ENCODE measurements around the gene GZMB.

Gene GZMB

GRCh38 chr14:24613747-24614146 is 20.2 kb downstream of the GZMB start:
- no peak for DNase-seq (ENCODE audit: low read depth)
- TF ChIP-seq, protein P1, sequence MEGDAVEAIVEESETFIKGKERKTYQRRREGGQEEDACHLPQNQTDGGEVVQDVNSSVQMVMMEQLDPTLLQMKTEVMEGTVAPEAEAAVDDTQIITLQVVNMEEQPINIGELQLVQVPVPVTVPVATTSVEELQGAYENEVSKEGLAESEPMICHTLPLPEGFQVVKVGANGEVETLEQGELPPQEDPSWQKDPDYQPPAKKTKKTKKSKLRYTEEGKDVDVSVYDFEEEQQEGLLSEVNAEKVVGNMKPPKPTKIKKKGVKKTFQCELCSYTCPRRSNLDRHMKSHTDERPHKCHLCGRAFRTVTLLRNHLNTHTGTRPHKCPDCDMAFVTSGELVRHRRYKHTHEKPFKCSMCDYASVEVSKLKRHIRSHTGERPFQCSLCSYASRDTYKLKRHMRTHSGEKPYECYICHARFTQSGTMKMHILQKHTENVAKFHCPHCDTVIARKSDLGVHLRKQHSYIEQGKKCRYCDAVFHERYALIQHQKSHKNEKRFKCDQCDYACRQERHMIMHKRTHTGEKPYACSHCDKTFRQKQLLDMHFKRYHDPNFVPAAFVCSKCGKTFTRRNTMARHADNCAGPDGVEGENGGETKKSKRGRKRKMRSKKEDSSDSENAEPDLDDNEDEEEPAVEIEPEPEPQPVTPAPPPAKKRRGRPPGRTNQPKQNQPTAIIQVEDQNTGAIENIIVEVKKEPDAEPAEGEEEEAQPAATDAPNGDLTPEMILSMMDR (IDR thresholded peaks at IDR 0.05; ENCODE audit: control insufficient read depth, extremely low read depth, insufficient read depth) = no peak
- no peak overlapping the region for H3K4me3 ChIP-seq (ENCODE audit: low read depth, low read length)

- DNase-seq (ENCODE audit: low read depth) = no peak
- TF ChIP-seq, protein P1 (IDR thresholded peaks at IDR 0.05; ENCODE audit: control insufficient read depth, extremely low read depth, insufficient read depth) = no peak
Observed at GRCh38 chr14:24613241-24613640, 20.7 kb downstream of the GZMB start.

GRCh38 chr14:24612196-24612595 is 21.8 kb downstream of the GZMB start:
- DNase-seq (ENCODE audit: low read depth) = no peak
- no peak overlapping the region for H3K4me3 ChIP-seq (ENCODE audit: low read depth, low read length)
- TF ChIP-seq, protein P1 (IDR thresholded peaks at IDR 0.05; ENCODE audit: control insufficient read depth, extremely low read depth, insufficient read depth) = no peak

More at GRCh38 chr14:24613241-24613640, 20.7 kb downstream of the GZMB start:
- no peak overlapping the region for H3K4me3 ChIP-seq (ENCODE audit: low read depth, low read length)

DNA sequence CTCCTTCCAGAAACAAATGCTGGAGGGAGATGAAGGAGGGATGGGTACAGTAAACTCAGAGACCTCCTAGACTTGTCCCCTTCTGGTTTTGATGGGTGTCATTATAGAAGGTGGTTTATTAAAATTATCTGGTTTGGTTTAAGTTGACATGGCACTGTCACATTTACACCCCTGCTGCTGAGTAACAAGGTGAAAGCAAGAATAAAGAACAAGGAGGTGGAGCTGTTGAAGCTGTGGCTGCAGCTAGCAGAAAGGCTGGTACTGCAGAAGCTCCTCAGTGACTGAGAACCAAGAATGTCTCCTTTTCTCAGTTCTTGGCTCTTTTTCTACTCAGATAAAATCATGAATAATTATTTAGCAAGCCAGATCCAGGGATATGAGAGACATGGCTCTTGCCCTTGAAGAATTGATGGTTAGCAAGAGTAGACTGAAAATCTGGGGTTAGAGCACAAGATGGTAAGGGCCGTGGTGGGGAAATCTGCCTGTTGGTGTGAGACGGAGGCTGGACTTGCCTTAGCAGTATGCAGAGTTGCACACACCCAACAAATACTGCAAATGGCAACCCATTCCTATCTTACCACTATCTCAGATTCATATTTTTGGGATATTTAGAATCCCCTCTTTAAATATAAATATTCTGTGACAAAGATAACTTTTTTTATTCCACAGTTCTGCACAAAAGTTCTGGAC is 24.2 kb downstream of the GZMB start, which contains the start of gene GZMH:
TSS of gene GZMH (minus strand) at position 31 of the 690 bp plus-strand sequence. CDS start 72 bp downstream, outside the sequence.
- no peak within 1 kb of the TSS for H3K4me3 ChIP-seq (ENCODE audit: low read depth, low read length)
- TF ChIP-seq, protein P1 (IDR thresholded peaks at IDR 0.05; ENCODE audit: control insufficient read depth, extremely low read depth, insufficient read depth) = no peak
- no peak for DNase-seq (ENCODE audit: low read depth)

DNA sequence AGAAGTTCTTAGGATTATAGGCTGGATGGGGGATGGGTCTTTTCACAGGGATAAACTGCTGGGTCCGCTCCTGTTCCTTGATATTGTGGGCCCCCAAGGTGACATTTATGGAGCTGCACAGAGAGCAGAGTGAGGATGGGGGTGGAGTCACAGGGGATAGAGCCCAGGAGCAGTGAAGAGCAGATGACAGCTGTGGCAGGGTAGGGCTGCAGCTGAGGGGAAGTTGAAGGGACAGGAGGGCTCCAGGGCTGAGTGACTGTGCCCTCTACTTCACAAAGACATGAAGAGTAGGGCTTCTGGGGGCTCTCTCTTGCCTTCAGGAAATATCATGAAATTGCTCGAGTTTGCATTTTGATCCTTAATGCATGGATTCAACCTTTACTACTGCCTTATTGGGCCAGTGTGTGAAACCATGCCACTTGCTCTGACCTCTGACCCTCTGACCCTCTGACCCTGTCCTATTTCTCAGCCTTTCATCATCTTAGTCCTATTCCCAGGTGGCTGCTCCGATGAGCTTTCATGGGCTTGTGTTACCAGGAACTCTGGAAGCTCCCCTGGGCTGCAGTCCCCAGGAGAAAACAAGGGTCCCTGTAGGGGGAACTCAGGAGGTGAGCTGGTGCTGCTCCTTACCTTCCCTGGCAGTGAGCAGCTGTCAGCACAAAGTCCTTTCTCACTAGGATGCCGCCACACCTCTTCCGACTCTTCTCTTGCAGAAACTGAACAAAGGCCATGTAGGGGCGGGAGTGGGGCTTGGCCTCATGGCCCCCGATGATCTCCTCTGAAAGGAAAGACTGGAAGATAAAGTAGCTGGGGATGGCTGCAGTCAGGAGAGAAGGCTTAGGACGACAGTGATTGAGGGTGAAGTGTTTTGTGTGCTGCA is 26.1 kb downstream of the GZMB start:
- no peak for DNase-seq (ENCODE audit: low read depth)
- TF ChIP-seq, protein P1 (IDR thresholded peaks at IDR 0.05; ENCODE audit: control insufficient read depth, extremely low read depth, insufficient read depth) = no peak
- H3K4me3 ChIP-seq (ENCODE audit: low read depth, low read length) = no peak overlapping the region

DNA sequence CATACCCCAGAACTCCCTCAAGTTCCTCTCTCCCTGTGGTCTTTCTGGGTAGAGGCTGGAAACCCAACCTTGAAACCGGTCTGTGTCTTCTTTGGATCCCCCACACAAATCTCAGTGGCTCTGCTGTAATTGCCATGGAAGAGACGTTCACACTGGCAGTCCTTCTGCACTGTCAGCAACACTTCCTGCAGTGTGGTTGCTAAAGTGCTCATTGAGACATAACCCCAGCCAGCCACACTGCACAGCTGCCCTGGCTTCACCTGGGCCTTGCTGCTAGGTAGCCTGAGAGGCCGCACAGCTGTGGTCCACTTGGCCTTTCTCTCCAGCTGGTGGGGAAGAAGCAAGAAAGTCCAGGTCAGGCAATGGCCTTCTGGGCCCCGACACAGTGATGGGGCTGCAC is 26.9 kb downstream of the GZMB start:
- TF ChIP-seq, protein P1 (IDR thresholded peaks at IDR 0.05; ENCODE audit: control insufficient read depth, extremely low read depth, insufficient read depth) = no peak
- H3K4me3 ChIP-seq (ENCODE audit: low read depth, low read length) = no peak overlapping the region
- DNase-seq (ENCODE audit: low read depth) = no peak
